Stimulated activated CD4-positive, alpha-beta T cell treated with anti-CD3 and anti-CD28 coated beads, Interleukin-15, amount 100 ng/mL, for 48 hours (primary cell): ENCODE results near the gene CANT1.

Experiments
- DNase-seq, 2 donors: peaks; one replicate each; pipeline ENCODE4 v3.0.0-alpha.2; 2020; ENCODE audit warnings: low read depth in 2 of 2

The CANT1 gene

DNA sequence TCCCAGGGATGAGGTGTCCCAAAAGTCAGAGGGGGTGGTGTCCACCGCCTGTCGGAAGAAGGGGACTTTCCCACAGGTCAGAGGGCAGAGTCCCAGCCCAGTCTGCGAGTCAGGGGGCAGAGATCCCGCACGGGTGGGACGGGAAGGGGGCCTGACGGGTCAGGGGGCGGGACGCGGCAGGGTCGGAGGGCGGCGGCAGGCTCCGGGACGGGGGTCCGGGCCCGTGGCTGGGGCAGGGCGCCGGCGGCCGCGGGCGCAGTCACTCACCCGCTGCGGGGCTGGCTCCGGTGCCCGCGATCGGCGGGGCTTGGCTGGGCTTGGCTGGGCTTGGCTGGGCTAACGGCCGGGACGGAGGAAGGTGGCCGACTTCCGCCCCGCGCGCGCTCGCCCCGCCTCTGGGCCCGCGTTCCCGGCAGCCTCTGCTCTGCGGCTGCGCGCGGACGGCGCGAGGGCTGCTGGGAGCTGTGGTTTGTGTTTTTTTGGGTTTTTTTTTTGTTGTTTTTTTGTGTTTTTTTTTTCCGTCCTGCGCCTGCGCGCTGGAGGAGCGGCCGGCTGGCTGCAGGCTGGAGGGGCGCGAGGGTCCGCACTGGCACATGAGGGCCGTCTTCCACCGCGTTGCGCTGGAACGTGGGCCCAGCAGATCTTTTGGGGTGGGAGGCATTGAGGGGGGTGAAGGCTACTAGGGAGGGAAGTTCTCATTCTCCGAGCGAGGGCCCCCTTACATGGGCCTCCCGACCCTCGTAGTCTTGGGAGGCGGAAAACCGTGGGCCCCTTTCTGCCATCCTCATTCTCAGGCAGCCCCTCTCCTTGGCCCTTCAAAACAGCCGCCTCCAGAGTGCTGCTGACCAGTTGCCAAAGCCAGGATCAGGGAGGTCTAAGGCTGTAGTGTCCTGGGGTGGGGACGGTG is at the start of gene CANT1:
Gene CANT1 (minus strand): TSS at position 368 of the 907 bp plus-strand sequence. CDS start 12,142 bp downstream, outside the sequence.
- DNase-seq: peak; percentile 65 to 75

- no peak for DNase-seq
Measured at GRCh38 chr17:79057737-79058385, 48.3 kb upstream of the CANT1 start.

- no peak for DNase-seq
Measured at GRCh38 chr17:79055197-79055596, 45.6 kb upstream of the CANT1 start.

DNA sequence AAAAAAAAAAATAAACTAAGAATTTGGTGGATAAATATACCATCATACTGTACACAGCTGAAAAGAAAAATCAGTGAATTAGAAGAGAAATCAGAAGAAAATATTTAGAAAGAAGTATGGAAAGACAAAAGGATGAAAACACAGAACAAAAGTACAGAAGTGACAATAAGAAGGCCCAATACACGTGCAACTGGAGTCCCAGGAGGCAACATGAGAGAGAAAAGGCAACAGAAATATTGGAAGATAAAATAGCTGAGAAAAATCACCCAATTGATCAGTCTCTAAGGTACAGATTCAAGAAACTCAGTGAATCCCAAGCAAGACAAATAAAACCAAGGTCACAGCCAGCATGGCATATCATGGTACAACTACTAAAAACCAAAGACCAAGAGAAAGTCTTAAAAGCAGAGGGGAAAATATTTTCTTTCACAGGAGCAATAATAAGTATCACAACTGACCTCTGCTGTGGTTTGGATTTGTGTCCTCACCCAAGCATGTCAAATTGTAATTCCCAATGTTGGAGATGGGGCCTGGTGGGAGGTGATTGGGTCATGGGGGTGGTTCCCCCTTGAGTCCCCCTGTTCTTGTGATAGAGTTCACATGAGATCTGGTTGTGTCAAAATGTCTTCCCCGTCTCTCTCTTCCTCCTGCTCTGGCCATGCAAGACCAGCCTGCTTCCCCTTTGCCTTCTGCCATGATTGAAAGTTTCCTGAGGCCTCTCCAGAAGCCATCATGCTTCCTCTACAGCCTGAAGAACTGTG is 44.8 kb upstream of the CANT1 start:
- DNase-seq: no peak

- no peak for DNase-seq
Measured at GRCh38 chr17:79053251-79053925, 43.8 kb upstream of the CANT1 start.

DNA sequence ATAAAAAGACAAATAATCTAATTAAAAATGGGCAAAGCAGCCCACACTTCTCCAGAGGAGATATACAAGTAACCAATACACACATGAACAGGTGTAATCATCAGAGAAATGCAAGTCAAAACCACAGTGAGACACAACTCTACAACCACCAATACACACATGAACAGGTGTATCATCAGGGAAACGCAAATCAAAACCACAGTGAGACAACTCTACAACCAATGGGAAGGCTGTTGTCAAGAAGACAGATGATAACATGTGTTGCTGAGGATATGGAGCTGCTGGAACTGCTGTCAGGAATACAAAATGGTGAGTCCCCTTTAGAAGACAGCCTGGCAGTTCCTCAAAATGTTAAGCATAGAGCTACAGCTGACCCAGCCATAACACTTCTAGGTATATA is 42.6 kb upstream of the CANT1 start:
- no peak for DNase-seq

GRCh38 chr17:79051306-79051705 is 41.7 kb upstream of the CANT1 start:
- DNase-seq: no peak

GRCh38 chr17:79050551-79050950 is 41.0 kb upstream of the CANT1 start:
- DNase-seq: no peak

- no peak for DNase-seq
Measured at GRCh38 chr17:79049821-79050220, 40.3 kb upstream of the CANT1 start.

DNA sequence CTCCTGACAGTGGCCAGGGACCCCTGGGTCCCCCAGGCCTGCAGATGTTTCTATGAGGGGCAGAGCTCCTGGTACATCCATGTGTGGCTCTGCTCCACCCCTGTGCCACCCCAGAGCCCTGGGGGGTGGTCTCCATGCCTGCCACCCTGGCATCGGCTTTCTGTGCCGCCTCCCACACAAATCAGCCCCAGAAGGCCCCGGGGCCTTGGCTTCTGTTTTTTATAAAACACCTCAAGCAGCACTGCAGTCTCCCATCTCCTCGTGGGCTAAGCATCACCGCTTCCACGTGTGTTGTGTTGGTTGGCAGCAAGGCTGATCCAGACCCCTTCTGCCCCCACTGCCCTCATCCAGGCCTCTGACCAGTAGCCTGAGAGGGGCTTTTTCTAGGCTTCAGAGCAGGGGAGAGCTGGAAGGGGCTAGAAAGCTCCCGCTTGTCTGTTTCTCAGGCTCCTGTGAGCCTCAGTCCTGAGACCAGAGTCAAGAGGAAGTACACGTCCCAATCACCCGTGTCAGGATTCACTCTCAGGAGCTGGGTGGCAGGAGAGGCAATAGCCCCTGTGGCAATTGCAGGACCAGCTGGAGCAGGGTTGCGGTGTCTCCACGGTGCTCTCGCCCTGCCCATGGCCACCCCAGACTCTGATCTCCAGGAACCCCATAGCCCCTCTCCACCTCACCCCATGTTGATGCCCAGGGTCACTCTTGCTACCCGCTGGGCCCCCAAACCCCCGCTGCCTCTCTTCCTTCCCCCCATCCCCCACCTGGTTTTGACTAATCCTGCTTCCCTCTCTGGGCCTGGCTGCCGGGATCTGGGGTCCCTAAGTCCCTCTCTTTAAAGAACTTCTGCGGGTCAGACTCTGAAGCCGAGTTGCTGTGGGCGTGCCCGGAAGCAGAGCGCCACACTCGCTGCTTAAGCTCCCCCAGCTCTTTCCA is 39.5 kb upstream of the CANT1 start:
- no peak for DNase-seq

GRCh38 chr17:79047923-79048825 is 38.6 kb upstream of the CANT1 start:
- DNase-seq: no peak

- DNase-seq: no peak
Measured at GRCh38 chr17:79047291-79047920, 37.8 kb upstream of the CANT1 start.

- DNase-seq: no peak
Measured at GRCh38 chr17:79046916-79047280, 37.3 kb upstream of the CANT1 start.

DNA sequence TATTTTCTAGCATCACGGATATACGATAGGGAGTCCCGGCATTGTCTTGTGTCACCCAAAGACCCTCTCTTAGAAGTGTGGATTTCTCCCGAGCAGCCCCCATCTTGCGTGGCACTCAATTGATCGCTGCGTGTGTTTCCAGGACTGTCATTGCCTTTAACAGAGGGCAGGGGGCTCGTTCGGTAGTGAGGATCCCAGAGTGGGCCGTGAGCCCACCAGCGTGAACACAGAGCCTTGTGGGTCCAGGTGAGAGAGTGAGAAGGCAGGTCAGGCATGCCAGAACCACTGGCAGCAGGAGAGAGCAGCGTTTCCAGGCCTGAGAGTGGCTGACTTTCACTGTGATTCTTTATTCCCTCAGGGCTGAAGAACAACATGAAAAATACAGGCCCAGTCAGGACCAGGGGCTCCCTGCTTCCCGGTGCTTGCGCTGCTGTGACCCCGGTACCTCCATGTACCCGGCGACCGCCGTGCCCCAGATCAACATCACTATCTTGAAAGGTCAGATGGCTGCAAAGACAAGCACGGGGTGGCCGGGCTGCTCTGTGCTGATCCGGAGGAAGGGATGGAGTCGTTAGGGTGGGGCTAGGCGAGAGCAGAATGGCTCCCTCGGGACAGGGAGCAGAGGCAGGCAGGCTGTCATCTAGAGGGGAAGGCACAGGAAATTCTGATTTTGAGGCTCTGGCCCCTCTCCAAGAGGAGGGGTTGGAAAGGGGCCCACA is 36.8 kb upstream of the CANT1 start:
- no peak for DNase-seq

- DNase-seq: peak; percentile 25 to 40
Measured at GRCh38 chr17:79045842-79046196, 36.3 kb upstream of the CANT1 start.

- DNase-seq: no peak
Measured at GRCh38 chr17:79045001-79045729, 35.6 kb upstream of the CANT1 start.

DNA sequence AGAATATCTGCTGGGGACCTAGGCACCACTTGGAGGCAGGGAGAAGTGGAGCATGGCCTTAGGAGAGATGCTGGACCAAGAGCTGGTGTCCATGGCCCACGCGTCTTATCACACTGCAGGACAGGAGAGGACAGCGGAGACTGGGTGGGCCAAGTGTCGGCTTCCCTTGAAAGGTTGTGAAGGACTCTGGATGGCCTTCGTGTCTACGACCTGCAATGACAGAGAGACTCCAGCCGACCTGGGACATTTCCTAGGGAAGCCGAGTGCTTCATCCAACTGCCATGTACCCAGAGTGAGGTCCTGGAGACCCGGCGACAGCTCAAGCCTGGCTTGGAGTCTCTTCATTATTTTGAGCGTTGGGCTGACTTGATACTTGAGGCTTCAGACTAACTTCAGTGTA is 34.9 kb upstream of the CANT1 start:
- DNase-seq: no peak

- no peak for DNase-seq
Measured at GRCh38 chr17:79043931-79044320, 34.4 kb upstream of the CANT1 start.
